Uterus (tissue), 2 donors: ENCODE results near the gene VAV3.

Experiments used
- POLR2A ChIP-seq, 2 donors: fragments of 450-650 bp; IDR thresholded peaks; one replicate each; pipeline ENCODE4 v1.6.1; 2016; ENCODE audit warnings: antibody characterized with exemption in 2 of 2, mild to moderate bottlenecking in 1 of 2, moderate library complexity in 1 of 2
- TF ChIP-seq, protein P1 (sequence below), 4 experiments: fragments of 200-600 bp in 2 of 4; fragments of 450-650 bp in 2 of 4; sonication (generic) in 2 of 4; IDR thresholded peaks; one replicate each; pipeline ENCODE4 v1.5.1; 2016 to 2019; ENCODE audit warnings: antibody characterized with exemption in 4 of 4, mild to moderate bottlenecking in 2 of 4, moderate library complexity in 1 of 4

GRCh38 chr1:107976836-107977235 lies 11.9 kb upstream of the VAV3 start:
- no peak for TF ChIP-seq POLR2A (IDR thresholded peaks at IDR 0.05)
- TF ChIP-seq, protein P1, sequence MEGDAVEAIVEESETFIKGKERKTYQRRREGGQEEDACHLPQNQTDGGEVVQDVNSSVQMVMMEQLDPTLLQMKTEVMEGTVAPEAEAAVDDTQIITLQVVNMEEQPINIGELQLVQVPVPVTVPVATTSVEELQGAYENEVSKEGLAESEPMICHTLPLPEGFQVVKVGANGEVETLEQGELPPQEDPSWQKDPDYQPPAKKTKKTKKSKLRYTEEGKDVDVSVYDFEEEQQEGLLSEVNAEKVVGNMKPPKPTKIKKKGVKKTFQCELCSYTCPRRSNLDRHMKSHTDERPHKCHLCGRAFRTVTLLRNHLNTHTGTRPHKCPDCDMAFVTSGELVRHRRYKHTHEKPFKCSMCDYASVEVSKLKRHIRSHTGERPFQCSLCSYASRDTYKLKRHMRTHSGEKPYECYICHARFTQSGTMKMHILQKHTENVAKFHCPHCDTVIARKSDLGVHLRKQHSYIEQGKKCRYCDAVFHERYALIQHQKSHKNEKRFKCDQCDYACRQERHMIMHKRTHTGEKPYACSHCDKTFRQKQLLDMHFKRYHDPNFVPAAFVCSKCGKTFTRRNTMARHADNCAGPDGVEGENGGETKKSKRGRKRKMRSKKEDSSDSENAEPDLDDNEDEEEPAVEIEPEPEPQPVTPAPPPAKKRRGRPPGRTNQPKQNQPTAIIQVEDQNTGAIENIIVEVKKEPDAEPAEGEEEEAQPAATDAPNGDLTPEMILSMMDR (IDR thresholded peaks at IDR 0.05) = no peak
